ENCODE measurements around the gene ATP8B4. TPM values are rescaled to one million over a fixed set of nuclear protein-coding genes. Genes with fewer than 3 reads are reported as not detected.

Gene ATP8B4
- total and polyA plus RNA-seq, 2 of the 8 experiments (the other 6 are each of a cell fraction or from before 2014, with no cell fraction given) = 0.17 to 0.24 TPM

- Histone ChIP-seq H3K4ac (replicated peaks; ENCODE audit: insufficient read length, low read depth, low read length) (no peak overlapping the region), H3K4me2 (ENCODE audit: insufficient read depth in 1 of 2, low read depth in 2 of 2, low read length in 2 of 2) (no peak overlapping the region), H3K79me1 (ENCODE audit: low read depth, low read length) (no peaks in the 10 kb centered on the region), H4K5ac (ENCODE audit: insufficient read length, low read depth, low read length) (no peak overlapping the region), H2BK12ac (ENCODE audit: low read depth, low read length) (no peak overlapping the region), H2AK5ac (ENCODE audit: low read depth, low read length) (no peak overlapping the region), H4K91ac (replicated peaks; ENCODE audit: insufficient read length, low read length) (no peak overlapping the region), H3K27me3 (replicated peaks in 1 of 4; ENCODE audit: control insufficient read depth in 3 of 4, extremely low read depth in 1 of 4, insufficient read depth in 3 of 4, low read length in 3 of 4) (no peaks in the 10 kb centered on the region), H2BK20ac (ENCODE audit: low read length) (no peak overlapping the region), H3K56ac (replicated peaks; ENCODE audit: insufficient read length, low read depth, low read length) (no peak overlapping the region), H3K4me3 (ENCODE audit: extremely low read depth in 1 of 4, insufficient read depth in 2 of 4, low read depth in 3 of 4, low read length in 4 of 4) (no peak overlapping the region), H3K23ac (ENCODE audit: insufficient read length) (no peak overlapping the region), H2BK15ac (ENCODE audit: low read length) (no peak overlapping the region), H3K27ac (ENCODE audit: low read depth, low read length) (no peak overlapping the region), H2AFZ (ENCODE audit: low read length) (no peak overlapping the region), H3K4me1 (replicated peaks in 1 of 4; ENCODE audit: control insufficient read depth in 3 of 4, insufficient read depth in 4 of 4, low read length in 3 of 4) (no peaks in the 10 kb centered on the region; a peak in 1 of 7 replicates), H3K14ac (ENCODE audit: insufficient read length) (no peak overlapping the region), H2BK120ac (replicated peaks; ENCODE audit: low read depth, low read length) (no peak overlapping the region), H3K9ac (replicated peaks in 1 of 4; ENCODE audit: extremely low read depth in 1 of 4, low read depth in 3 of 4, low read length in 3 of 4) (no peak overlapping the region), H3K36me3 (ENCODE audit: control insufficient read depth in 2 of 4, insufficient read depth in 4 of 4, low read length in 3 of 4) (no peaks in the 10 kb centered on the region), H2BK5ac (ENCODE audit: low read depth, low read length) (no peak overlapping the region), H3K9me3 (ENCODE audit: insufficient read depth in 2 of 2, low read depth in 1 of 2, low read length in 1 of 2) (no peaks in the 10 kb centered on the region; a peak in 1 of 4 replicates), H4K20me1 (replicated peaks in 1 of 2; ENCODE audit: control insufficient read depth in 1 of 2, insufficient read depth in 2 of 2, low read length in 2 of 2) (no peaks in the 10 kb centered on the region), H3K79me2 (ENCODE audit: control insufficient read depth in 1 of 2, insufficient read depth in 2 of 2, low read length in 2 of 2) (no peaks in the 10 kb centered on the region), H3K18ac (ENCODE audit: extremely low read depth, low read length) (no peak overlapping the region), H3K23me2 (ENCODE audit: low read depth, low read length) (no peaks in the 10 kb centered on the region), H4K8ac (ENCODE audit: extremely low read depth, insufficient read depth, low read length) (no peak overlapping the region)
- ChIA-PET CTCF (ENCODE audit: partially characterized antibody) (interaction anchor here (0.6 to 3.1 kb wide), 10 partner anchors 11 to 790 kb away, joined by 3 to 12 read pairs (median 4); no protein-coding TSS in a partner anchor), POLR2A (ENCODE audit: partially characterized antibody) (no interaction called here)
- DNase-seq (ENCODE audit: low read depth in 1 of 2, low spot score in 2 of 2) (peak; percentile 13 to 56), FAIRE-seq (peak; percentile 68)
- 30% methylated on average over 3 of the region's 3 CpGs; no CpG with 5 or more reads in 1 of the 2 experiments for WGBS, 2 experiments (ENCODE audit: extremely low coverage in 1 of 2, insufficient coverage in 1 of 2, insufficient read length in 1 of 2, insufficient replicate concordance in 2 of 2, low coverage in 1 of 2, low lambda C conversion rate in 2 of 2, missing lambda C conversion rate in 1 of 2)
- TF ChIP-seq JUND (IDR thresholded peaks at IDR 0.05; ENCODE audit: low read length) (0 out of 2 replicates have a peak, but pooled peaks have one; percentile 15), BRCA1 (IDR thresholded peaks at IDR 0.05; ENCODE audit: low read depth, low read length) (no peak), HDAC6 (IDR thresholded peaks at IDR 0.05; ENCODE audit: low read depth, low read length) (no peak), RXRA (IDR thresholded peaks at IDR 0.05; ENCODE audit: insufficient read depth, low read depth, low read length) (0 out of 2 replicates have a peak, but pooled peaks have one; percentile 14), TAF1 (IDR thresholded peaks at IDR 0.05; ENCODE audit: low read depth, low read length) (no peak), CTCF (IDR thresholded peaks at IDR 0.05; ENCODE audit: control extremely low read depth in 1 of 3, insufficient read depth in 1 of 3, low read depth in 1 of 3, low read length in 3 of 3) (peak; percentile 16 to 79 (median 41)), RNF2 (IDR thresholded peaks at IDR 0.05; ENCODE audit: borderline replicate concordance, low read depth, low read length, missing control alignments, poor library complexity, severe bottlenecking) (no peak), ASH2L (IDR thresholded peaks at IDR 0.05; ENCODE audit: low read length) (no peak), BCL11A (IDR thresholded peaks at IDR 0.05; ENCODE audit: low read depth in 2 of 2, low read length in 2 of 2) (no peak), CEBPB (IDR thresholded peaks at IDR 0.05; ENCODE audit: low read depth, low read length) (no peak)
- TF ChIP-seq, protein P1, sequence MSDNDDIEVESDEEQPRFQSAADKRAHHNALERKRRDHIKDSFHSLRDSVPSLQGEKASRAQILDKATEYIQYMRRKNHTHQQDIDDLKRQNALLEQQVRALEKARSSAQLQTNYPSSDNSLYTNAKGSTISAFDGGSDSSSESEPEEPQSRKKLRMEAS (IDR thresholded peaks at IDR 0.05) = no peak
Measured at GRCh38 chr15:50116477-50116876, 2.6 kb downstream of the ATP8B4 start.
